Fibroblast of gingiva (primary cell): Measurements from ENCODE around the gene S100A4.
"Not testable (repeated sequence)": the region's sequence is repeated elsewhere in the genome, so short reads cannot be mapped to it uniquely, and the experiment has no call there.

ENCODE experiments used
- DNase-seq: peaks from one replicate; pipeline ENCODE4 v3.0.0-alpha.2; 2011; ENCODE audit warnings: low read depth

Gene S100A4

DNA sequence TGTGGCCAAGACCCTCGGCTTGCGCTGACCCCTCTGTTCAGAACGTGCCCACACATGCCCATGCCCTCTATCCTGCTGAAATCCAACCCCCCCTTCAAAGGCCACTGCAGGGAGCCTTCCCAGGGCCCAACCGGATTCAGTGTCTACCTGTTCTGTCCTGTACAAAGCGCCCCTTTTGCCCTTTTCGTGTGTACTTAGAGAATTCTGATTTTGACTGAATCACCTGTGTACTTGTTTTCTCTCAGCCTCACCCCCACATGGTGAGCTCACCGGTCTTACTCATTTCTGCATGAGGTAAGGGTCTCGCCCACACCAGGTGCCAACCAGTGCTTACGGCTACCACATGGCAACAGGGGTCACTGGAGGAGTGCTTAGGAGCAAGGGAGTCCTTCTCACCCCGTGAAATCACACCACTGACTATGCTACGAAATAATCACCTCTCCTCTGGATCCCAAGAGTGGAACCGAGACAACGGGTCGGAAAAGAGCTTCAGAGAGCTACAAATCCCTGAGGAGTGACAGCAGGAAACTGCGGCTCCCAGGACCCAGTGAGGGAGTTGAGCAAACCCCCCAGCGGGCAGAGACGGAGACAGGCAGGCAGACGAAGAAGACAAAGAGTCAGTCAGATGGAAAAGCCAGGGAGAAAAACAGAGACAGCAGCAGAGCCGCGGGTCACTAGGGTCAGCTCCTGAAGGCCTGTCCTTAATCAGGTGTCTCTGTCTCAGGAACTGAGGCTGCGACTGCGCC is 22.2 kb upstream of the S100A4 start:
- no peak for DNase-seq

DNA sequence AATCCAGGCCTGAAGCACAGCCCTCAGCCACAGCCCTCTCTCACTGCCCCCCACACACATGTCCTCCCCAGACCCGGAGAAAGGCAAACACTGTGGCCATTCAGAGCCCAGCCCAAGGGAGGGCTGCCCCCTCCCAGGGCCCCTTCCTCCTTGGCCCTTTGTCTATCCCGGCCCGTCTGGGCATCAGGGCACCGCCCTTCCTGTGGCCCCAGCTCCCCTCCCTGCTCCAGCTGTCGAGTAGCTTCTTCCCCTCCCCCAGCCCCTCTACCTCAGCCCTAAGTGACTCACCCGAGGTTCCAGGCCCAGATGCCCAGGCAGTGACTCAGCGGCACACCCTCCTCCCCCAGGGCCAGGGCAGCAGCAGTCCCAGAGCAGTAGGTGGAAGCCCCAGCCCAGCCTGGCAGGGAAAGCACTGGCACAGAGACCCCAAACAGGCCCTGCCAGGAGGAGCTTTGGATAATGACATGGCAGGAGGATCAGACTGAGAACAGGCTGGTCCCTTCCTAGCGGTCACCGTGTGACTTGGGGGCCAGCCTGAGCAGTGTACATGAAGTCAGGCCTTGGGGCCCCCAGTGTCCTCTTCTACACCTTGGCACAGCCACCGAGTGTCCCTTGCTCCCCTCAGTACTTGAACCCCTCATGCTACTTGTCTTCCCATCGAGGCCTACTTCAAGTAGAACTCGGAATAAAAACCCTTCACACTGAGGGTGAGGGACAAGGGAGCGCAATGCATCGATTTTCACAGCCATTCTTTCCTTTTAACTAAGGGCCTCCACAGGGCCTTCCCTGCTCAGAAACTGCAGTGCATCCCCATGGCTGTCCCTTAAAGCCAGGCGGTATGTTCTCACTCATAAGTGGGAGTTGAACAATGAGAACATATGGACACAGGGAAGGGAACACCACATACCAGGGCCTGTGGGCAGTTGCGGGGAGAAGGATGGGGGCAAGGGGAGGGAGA is 21.1 kb upstream of the S100A4 start:
- peak; percentile 97 for DNase-seq

DNA sequence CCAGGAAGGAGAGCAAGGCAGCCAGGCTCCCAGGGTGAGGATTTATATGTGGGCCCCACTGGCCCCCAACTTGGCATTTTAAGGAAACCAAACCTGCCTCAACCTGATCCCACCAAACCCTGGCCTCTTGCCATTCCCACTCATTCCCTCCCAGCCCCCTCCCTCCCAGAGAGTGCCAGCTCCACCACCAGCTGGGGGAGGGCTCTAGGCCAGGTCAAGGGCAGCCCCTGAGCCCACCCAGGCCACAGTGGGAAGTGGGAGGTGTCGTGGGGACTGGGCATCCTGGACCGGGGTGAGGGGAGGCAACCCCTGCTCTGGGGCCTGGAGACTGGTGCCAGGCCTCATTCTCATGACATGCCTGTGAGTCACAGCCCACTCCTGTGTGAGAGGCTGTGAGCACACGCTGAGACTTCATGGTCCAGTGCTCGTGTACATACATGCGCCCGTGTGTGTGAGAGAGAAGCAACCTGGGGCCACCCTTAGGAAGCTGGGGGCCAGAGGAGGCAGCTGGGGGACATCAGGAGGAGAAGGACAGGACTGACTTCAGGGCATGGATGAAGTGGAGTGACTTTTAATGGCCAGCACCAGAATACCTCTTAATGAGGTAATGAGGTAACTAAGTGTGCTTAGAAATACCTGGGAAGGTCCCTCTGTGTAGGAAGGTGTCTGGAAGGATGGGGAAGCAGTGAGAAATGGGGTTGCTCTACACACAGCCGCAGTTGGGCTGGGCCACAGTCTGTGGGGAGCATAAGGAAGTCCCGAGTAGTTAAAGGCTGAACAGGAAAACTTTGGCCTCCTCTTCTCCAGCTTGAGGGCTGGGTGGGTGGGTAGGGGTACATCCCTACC is 20.1 kb upstream of the S100A4 start, which contains the start of gene S100A2:
S100A2 (minus strand) TSS at position 316 of the 846 bp plus-strand sequence. CDS start 1,967 bp downstream, outside the sequence.
- DNase-seq, result peak; percentile 84

DNA sequence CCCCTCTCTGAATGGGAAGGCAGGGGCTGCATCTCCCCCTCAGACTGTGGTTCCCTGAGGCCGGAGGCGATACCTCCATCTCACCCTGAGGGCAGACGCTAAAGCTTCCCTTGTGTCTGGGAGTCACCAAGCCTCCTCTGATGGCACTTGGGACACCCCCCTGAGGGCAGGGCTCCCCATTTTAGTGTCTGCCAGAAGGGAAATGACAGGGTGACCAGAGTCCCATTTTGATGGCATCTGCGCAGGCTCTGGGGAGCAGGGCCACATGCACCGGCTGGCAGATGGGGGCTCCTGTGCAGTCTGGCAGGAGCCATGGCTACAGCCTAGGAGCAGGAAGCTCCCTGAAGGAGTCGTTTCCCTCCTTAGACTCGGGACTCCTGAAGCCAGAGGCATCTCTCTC is 18.4 kb upstream of the S100A4 start:
- no peak for DNase-seq

DNA sequence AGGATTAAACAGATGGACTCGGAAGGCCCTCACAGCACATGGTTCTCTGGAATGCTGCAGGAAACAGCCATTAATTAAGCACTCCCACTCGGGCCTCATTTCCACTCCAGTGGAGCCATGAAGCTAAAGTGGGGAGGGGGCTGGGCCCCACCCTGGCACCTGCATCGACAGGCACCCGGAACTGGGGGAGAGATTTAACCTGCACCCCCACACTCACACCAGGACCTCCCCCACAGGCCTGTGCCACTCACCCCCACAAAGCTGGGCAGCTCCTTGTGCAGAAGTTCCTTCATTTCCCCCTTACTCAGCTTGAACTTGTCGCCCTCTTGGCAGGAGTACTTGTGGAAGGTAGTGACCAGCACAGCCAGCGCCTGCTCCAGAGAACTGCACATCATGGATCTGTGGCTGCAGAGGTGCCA is 17.9 kb upstream of the S100A4 start:
- no peak for DNase-seq

DNA sequence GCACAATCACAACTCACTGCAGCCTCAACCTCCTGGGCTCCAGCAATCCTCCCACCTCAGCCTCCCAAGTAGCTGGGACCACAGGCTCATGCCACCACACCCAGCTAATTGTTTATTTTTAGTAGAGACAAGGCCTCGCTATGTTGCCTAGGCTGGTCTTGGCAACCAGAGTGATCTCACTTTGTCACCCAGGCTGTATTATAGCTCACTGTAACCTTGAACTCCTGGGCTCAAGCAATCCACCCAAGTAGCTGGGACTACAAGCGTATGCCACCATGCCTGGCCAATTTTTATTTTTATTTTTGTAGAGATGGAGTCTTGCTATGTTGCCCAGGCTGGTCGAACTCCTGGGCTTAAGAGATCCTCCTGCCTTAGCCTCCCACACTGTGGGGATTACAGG is 16.4 kb upstream of the S100A4 start:
- DNase-seq, result not testable (repeated sequence)

DNA sequence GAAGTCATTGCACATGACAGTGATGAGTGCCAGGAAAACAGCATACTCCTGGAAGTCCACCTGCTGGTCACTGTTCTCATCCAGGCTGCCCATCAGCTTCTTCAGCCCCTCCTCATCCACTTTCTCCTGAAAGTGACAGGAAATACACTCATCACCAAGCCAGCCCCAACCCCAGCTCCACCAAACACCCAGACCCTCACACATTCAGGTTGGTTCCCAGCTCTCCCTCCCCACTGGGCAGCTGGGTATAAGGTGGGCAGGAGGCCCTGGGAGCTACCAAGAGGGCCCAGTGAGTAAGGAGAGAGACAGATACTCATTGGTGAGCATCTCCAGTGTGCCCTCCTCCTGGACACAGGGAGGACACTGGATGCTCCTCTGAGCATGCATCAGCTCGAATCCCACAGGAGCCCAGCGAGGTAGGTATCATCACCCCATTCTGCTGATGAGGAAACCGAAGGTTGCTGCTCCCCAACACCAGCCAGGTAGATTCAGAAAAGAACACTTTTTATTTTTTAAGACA is 15.9 kb upstream of the S100A4 start:
- DNase-seq, result no peak

DNA sequence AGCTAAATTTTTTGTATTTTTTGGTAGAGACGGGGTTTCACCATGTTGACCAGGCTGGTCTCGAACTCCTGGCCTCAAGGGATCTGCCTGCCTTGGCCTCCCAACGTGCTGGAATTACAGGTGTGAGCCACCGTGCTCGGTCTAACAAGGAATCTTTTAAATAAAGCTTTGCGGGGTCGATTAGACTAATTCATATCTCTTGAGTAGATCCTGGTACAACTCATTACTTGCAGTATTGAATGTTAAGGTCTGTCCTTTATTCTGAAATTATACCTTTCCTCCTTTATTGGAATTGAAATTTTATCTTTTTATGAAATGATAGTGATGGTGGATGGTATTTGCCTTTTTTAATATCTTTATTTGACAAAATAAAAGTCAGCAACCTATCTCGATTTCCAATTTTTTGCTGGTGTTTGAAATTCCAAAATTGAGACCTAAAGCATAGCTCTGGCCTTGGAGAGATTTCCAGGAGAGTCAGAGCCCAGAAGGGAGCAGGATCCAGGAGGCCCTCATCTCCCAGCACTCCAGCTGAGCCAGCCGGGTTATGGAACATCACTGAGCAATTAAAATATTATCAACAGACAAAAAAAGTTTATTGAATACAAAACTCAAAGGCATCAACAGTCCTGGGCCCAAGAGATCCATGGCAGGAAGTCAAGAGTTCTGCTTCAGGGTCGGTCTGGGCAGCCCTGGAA is 15.3 kb upstream of the S100A4 start:
- no peak for DNase-seq

DNA sequence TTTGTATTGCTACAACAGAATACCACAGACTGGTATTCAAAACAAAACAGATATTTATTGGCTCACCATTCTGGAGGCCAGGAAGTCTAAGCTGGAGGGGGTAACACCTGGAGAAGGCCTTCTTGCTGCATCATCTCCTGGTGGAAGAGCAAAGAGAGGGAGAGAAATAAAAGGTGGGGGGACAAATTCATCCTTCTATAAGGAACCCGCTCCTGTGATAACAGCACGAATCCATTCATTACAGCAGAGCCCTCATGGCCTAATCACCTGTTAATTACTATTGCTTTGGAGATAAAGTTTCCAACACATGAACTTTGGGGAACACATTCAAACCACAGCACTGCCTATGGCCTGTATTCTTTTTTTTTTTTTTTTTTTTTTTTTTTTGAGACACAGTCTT is 14.6 kb upstream of the S100A4 start:
- DNase-seq, result no peak

DNA sequence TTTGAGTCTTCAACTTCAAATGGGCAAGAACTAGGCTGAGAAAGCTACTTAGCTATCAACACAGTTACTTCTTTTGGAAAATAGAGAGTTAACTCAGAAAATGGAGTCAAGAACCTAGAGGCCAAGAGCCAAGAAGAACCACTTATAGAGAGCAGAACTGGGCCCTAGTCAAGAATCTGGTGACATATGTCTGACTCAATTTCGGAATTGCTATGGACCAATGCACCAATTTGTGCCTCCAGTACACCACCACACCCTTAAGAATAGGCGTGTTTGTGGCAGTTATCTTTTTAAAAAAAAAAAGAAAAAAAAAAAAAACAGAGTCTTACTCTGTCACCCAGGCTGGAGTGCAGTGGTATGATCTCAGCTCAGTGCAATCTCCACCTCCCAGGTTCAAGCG is 12.3 kb upstream of the S100A4 start:
- DNase-seq, result no peak

DNA sequence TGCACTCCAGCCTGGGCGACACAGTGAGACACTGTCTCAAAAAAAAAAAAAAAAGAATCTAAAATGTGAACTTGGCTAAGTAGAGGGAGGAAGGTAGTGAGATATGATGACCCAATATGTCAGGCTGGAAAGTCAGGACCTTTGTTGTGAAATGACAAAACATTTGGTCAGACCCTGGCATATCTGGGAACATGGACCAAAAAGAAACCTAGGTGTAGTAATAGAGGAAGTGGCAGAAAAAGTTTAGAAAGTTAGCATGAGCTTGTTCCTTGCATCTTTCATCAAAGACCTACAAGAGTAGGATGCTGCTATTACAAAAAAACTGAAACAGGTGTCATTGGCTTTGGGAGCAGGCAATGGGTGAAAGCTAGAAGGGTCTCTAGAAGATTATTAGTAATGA is 10.7 kb upstream of the S100A4 start:
- DNase-seq, result no peak

DNA sequence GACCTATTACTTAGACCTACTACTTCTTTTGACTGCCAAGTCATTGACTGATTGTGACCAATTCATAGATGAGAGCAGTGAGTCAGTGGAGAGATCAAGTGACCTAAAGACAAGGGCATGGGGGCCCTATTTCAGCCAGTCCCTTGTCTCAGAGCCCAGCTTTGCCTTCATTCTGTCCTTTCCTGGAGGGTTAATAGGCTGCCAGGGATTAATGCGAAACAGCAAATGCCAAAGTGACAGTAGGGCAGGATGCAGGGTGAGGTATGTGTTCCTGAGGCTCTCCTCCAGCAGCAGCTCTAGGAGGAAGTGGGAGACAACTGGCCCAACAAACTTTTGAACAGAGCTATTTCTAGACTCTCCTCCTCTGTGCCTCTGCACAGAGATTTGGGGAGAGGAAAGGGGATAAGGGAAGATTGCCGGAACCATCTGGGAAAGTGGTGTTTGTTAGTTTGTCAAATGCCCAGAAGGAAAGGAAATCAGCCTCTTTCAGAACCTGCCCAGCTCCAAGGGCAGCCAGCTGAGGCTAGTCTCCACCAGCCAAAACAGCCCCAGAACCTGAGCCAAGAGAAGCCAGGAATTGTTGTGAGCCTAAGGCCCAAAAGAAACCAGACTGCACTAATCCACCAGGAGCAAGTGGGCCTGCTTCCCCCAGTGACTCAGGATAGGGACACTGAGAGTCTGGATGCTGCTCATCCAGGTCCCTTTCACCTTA is 8.4 kb upstream of the S100A4 start:
- DNase-seq, result peak; percentile 39

DNA sequence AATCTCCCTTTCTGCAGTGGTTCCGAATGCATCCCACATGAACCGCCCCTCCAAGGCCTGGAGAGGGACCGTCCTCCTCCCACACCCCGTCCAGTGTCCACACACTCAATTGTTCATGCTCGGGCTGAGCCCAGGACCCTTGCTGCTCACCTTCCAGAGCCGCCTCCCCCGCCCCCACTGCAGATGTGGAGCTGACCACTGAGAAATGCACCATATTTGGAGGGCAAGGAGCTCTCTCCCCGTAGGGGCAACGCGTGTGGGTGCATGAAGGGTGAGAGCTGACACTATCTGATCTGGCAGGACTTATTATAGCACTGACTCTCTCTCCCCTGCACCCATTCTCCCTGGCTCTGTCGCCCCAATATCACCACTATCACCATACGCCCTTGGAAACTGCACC is 7.5 kb upstream of the S100A4 start:
- no peak for DNase-seq

DNA sequence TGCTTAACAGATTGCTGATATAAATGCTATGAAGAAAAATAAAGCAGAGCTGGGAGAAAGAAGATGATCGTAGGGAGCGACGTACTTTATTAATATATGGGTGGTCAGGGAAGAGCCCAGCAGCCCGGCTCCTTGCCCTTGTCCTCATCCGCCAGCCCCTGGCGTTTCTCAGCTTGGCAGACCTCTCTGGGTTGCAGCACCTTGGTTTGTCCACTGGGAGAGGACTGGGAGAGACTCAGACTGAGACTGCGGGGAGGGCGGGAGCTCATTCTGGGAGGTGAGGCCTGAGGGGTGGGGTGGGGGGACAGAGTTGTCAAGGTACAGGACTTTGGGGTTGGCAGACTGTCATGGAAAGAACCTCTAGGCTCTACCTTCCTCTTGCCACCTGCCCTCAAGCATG is 6.7 kb upstream of the S100A4 start:
- no peak for DNase-seq

DNA sequence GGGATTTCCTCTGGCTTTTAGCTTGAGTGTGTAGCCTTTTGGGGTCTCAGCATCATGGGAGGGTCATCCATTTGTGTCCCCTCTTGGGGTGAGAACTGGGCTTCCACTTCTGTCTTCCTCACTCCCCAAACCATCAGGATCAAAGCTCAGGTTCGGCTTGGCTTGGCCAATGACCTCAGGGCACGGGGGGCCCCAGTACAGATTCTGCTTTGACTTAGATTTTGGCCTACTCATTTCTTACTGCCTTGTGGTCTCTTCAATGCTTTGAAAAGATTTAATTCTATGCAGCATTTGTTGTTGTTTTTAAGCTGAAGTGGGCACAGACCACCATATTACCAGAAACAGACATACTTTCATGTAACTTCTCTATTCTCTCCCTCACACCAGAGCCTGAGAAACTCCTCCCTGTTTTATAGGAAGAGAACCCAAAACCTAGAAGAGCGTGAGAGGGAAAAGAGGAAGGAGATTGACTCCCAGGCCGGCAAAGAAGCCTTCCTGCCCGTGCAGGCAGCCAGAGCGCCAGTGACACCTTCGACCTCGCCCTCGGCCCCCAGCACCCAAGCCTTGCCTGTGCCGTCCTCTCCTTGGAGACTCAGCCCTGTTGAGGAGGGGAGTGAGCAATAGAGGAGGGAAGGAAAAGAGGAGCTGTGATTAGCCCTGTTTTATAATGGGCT is 5.4 kb upstream of the S100A4 start:
- no peak for DNase-seq

DNA sequence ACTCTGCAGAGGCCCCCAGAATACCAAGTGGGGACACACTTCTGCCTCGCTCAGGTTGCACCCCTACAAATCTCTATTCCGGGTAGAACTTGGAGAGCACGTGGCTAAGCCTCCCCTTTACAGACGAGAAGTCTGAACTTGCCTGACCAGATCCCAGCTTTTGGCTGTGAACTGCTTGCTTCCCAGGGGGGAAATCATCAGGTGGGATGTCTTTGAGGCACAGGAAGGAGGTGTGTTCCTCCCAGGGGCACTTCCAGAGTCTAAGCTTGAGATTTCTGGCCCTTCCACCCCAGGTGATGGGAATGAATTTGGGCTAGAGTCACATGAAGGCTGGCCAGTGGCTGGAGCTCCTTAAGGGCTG is 4.8 kb upstream of the S100A4 start:
- no peak for DNase-seq

DNA sequence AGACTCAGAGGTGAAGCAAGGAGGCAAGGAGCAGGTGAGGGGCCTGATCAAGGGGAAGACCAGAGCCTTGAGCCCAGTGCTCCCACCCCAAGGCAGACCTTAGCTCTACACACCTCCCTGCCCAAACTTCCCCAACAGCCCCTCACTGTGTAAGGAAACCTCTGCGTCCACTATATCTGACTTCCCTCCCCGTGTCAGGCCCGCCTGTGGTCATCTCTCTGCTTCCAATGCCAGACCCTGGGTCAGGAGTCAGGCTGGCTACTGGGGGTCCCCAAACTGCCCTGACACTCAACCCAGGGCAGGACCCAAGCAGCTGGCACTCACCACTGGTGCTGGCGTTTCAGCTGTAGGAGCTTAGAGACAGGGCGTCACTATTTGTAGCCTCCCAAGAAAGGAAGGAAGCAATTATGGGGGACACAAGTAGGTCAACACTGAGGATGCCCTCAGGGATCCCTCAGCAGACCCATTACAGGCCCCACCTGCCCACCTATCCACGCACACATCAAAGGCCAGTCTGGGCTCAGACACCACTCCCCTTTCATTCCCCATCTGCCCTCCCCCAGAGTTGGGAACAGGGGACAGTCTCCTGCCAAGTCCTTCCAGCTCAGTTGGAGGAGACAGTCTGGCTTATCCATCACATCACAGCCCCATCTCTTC is 4.3 kb upstream of the S100A4 start:
- DNase-seq, result no peak

DNA sequence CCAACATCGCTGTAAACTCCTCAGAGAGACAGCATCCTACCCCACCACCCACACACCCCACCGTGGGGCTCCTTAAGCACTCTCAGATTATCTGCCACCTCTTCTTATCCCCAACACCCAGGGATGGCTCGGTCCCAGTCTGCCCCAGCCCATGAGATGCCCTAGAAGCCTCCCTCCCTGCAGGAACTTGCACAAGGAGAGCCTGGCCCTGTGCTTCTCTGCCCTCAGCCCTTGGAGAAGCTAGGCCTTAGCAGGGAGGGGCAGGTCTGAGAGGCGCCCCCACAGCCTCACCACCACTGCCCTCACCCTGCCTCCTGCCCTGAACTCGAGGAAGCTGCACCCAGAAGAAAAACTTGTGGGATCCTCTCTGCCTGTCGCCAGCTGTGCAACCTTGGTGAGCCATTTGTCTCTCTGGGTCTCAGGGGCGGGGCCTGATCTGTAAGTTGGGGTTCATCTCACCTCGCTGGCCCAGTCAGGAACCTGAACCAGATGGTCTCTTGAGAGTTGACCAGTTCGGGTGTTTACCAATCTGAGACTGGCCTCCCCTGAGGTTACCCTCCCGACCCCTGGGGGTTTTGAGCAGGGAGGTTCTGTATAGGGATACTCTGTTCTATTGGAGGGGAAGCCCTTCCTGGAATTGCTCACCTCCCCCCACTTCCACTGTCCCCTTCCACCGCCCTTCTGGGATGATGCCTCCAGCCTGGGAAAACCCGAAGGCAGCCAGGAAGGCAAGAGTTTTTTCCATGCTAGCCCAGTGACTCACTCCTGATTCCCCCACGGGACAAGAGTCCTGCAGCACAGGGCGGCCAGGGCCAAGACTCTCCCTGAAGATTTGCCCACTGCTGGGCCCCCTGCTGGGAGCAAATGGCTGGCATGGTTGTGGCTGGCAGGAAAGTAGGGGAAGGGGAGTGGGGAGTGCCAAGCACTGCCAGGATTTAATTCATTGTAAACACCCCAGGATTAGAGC is 3.4 kb upstream of the S100A4 start, which contains the start of gene S100A3:
S100A3 (minus strand) TSS at position 537 of the 967 bp plus-strand sequence. CDS start 773 bp downstream, outside the sequence.
- peak; percentile 87 for DNase-seq
